Measurements from ENCODE around the gene MEGF11.

- TF ChIP-seq EZH2phosphoT487 (IDR thresholded peaks at IDR 0.05; ENCODE audit: borderline replicate concordance) (no peak), CTCF (conservative IDR thresholded peaks at IDR 0.05; ENCODE audit: low read length) (no peak)
Observed at GRCh38 chr15:66017792-66018487, 235.6 kb downstream of the MEGF11 start.
